ENCODE results near the gene TGFB1.
"Not testable (repeated sequence)": the region's sequence is repeated elsewhere in the genome, so short reads cannot be mapped to it uniquely, and the experiment has no call there.

Gene TGFB1

DNA sequence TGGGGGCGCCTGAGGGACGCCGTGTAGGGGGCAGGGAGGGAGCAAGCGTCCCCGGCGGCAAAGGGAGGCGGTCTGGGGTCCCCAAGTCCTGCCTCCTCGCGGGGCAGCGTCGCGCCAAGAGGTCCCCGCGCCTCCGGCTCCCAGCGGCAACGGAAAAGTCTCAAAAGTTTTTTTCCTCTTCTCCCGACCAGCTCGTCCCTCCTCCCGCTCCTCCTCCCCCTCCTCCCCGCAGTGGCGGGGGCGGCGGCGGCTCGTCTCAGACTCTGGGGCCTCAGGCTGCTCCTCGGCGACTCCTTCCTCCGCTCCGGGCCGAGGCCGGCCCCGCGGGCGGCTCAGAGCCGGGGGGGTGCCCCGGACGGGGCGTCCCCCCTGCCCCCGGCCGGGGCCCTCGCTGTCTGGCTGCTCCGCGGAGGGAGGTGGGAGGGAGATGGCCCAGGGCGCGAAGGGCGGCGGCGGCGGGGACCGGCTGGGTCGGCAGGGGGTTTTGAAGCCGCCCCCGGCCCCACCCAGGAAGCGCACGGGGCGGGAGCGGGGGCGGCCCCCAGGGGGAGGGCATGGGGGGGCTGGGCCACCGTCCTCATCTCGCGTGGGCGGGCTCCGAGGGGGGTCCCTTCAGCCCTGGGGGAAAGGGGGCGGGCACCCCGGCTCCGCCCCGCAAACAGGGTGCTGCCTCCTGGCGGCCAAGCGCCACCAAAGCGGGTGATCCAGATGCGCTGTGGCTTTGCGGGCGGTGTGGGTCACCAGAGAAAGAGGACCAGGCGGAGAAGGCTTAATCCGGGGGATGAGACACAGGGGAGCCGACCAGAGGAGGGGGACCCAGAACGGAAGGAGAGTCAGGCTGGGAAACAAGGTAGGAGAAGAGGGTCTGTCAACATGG, at the start of gene TGFB1:
TGFB1 (minus strand) TSS at position 457 of the 877 bp plus-strand sequence. CDS start 878 bp downstream, outside the sequence.
- peak; percentile 96 for DNase-seq

DNA sequence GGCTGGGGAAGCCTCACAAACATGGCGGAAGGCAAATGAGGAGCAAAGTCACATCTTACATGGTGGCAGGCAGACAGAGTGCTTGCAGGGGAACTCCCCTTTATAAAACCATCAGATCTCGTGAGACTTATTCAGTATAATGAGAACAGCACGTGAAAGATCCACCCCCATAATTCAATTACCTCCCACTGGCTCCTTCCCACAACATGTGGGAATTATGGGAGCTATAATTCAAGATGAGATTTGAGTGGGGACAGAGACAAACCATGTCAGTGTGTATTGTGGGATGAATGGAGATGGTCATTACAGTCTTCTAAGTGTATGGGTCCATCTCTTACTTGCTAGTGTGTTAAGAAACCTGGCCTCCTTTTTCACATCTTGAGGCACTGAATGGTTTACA, 48.3 kb upstream of the TGFB1 start:
- no peak for DNase-seq

DNA sequence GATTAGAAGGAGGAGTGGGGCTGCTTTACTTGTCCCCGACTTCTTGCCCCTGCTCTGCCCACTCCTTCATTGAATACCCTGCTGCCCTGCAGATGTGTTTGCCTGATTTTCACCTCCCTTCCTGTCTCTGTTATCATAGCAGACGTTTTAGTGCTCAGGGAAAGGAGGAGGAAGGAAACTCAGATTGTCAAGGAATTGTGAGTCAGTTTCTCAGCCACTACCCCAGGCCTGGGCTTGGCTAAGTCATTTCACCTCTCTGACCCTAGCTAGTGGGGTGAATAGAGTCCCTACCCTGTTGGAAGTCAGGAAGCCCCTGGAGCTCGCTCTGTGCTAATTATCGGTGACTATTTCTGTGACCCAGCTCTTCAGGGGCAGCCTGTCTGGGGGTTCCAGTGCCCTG, 47.8 kb upstream of the TGFB1 start:
- DNase-seq = no peak

- DNase-seq = no peak
Measured at GRCh38 chr19:41399525-41399924, 45.8 kb upstream of the TGFB1 start.

GRCh38 chr19:41399091-41399490, 45.4 kb upstream of the TGFB1 start:
- DNase-seq = no peak

DNA sequence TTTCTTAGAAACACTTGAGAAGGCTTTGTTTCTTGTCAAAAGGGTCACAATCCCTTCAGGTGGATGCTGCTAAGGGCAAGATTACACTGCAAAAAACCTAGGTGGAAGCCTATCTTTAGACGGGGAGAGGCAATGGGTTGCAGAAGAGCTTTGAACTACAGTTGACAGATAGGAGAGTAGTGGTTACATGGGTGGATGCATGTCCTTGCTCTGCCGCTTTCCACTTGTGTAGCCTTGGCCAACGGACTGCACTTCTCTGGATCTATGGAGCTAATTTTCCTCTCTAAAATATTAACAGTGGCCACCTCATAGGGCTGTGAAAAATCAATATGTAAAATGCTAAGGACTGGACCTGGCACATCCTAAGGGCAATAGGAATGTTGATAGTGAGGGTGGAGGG, 44.9 kb upstream of the TGFB1 start:
- DNase-seq = no peak

DNA sequence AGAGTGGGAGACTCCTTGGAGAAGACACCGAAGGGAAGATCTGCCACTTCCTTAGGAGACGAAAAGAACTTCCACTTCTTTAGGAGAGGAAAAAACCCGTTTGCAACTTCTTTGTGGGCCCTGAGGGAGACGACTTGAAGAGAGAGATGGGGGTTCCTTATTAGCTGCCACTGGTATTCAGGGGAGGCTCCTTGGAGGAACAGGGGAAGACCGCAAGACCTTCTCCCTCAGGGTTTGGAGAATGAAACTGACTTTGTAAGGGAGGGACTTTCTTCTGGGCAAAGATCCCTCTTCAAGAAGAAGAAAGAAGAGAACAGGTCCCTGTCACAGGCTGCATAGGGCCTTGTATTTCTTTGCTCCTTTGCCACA, 44.3 kb upstream of the TGFB1 start:
- DNase-seq = no peak

DNA sequence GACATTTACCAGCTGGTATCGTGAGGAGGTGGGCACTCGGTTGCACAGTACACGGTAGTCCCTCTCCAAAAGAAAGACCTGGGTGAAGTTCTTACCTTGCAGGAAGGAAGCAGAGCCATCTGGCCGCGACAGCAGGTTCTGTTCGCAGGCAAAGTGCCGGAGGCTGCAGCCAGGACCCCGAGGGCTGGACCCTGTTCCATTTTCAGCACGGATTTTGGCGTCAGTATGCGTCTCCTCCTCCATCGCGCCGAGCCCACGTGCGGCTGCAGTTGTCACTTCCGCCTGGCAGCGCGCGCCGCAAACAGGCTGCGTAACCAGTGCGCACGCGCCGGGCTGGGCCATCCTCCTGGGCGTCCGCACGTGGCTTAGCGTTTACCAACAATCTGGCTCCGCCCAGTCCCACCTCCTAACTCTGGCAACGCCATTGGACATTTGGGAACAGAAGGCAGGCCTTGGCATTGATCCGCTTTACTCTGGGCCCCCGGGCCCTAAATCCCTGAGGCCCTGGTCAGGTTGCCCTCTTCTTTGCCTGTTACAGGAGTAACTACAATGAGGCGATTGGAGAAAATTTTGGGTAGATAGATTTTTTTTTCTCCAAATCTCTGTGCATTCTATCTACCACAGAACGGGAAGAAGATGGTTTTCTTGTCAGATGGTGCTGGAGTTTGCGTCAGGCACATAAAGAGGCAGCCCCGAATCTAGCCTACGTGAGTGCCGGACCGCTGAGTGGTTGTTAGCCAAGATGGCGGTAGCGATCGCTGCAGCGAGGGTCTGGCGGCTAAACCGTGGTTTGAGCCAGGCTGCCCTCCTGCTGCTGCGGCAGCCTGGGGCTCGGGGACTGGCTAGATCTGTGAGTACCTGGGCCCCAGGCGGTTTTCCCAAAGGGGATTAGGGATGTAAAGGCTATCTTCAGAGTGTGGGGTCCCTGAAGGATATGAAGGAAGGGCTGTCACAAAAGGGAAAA, 43.6 kb upstream of the TGFB1 start, which contains the start of the genes BCKDHA and EXOSC5:
BCKDHA (plus strand) TSS at position 733 of the 964 bp plus-strand sequence; CDS start at position 743, 10 bp downstream.
EXOSC5 (minus strand) TSS at position 274 of the 964 bp plus-strand sequence; CDS start at position 243, 31 bp downstream.
- DNase-seq = peak; percentile 100

DNA sequence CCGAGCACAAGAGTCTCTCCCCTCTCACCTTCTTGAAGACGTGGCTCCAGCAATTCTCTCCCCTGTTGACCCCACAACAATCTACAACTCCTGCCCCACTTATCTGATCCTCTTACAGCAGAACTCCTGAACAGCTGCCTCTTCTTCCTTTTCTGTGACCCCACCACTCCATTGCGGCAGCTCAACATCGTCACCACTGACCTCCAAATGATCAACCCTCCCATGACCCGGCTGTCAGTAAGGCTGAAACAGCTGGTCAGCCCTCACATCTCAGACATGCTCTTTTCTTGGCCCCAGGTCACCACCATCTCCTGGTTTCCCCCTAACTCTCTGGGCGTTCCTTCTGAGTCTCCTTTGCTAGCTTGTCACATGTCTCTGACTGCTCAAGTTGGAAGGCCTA, 41.6 kb upstream of the TGFB1 start:
- DNase-seq = no peak

DNA sequence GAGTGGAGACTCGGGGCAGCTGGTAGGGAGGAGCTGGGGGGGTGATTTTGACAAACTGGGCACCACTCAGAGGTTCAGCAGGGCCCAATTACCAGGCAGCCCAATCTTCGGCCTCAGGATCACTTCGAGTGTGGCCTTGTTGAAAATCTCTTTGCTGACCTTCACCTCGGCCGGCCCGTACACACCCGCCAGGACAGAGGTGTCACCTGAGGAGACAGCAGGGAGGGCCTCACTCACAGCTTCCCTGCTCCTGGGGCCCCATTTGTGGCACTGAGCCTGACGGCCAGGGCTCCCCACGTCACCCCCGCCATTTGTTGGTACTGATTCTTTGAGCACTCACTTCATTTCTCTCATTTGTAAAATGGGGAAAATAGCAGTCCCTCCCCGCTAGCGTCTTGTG, 39.1 kb upstream of the TGFB1 start:
- DNase-seq = no peak

DNA sequence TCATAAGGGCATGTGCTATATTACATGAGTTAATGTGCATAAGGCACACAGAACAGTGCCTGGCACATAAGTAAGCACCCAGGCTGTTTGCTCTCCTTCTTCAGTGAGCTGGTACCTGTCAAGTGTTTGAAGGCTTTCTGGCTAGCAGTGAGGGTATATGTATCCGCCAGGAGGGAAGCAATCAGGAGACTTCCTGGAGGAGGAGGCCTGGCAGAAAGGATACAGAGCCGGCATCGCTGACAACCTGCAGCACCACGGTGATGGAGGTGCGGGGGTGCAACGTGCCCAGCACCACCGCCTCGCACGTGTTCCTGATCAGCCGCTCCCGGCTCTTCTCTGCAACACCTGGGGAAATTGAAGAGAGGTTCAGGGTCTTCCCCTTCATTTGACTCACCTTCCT, 37.9 kb upstream of the TGFB1 start:
- no peak for DNase-seq

- no peak for DNase-seq
Measured at GRCh38 chr19:41386442-41386841, 32.7 kb upstream of the TGFB1 start.

DNA sequence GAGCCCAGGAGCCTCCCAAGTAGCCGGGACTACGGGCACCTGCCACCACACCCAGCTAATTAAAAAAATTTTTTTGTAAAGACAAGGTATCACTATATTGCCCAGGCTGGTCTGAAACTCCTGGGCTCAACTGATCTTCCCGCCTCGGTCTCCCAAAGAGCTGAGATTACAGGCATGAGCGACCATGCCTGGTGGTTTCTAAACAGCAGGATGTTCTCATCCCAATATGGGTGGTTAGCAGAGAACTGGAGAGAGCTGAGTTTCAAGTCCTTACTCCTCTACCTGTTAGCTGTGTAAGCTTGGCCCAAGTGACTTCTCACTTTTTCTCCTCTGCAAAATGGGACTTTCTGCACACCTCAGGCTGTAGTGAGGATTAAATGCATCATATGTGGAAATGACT, 30.6 kb upstream of the TGFB1 start:
- no peak for DNase-seq

GRCh38 chr19:41381536-41381935, 27.8 kb upstream of the TGFB1 start:
- not testable (repeated sequence) for DNase-seq

GRCh38 chr19:41377977-41378709, 24.4 kb upstream of the TGFB1 start:
- DNase-seq = no peak

- DNase-seq = no peak
Measured at GRCh38 chr19:41376998-41377365, 23.3 kb upstream of the TGFB1 start.

DNA sequence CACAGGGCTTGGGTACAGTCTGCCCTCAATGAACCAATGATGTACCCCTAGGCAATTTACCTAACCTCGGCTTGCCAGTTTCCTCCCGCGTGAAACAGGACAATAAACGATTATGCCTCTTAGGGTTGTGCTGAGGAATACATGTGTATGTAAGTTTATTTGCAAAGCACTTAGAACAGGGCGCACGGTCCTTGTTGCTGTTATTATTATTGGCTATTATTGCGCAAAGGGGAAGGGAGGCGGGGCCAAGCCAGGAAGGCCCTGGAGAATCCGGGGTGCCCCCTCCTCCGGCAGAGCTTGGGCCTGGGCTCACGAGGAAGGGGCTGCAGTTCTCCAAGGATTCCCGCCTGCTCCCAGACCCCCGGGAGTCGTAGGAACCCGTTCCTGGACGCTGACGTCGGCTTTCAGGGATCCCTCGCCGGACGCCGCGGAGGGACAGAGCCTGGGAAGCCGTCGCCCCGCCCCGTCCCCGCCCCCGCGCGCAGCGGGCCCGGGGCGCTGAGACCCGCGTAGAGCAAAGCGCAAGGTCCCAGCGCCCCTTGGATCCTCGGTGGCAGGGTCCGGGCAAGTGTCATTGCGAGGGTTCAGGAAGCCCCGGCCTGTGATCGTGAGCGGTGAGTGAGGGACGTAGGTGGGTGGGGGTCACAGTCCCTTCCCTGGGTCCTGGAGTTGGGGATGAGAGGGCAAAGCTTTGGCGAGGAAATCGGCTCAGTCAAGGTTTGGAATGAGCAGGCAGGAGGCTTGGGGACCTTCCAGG, 22.7 kb upstream of the TGFB1 start, which contains the start of gene TMEM91:
TMEM91 (plus strand) TSS at position 293 of the 757 bp plus-strand sequence. CDS start 1,777 bp downstream, outside the sequence.
- no peak for DNase-seq

DNA sequence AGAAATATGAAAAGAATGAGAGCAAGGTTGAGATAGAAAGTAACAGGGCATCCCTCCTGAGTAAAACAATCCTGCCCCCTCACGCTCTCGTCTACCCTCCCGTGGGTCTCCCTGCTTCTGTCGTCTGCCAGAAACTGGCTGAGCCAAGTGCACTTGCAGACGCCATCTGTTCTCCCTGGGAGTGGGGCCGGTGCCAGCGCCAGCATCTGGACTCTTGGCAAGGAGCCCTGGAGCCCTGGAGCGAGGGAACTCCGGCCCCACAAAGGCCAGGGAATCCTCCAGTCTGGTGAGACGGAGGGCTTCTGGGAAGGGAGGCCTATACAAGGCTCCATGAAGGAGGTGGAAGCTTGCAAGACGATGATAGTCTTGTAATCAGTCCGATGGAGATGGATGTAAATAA, 20.3 kb upstream of the TGFB1 start:
- no peak for DNase-seq

GRCh38 chr19:41372501-41372900, 18.8 kb upstream of the TGFB1 start:
- DNase-seq = no peak

DNA sequence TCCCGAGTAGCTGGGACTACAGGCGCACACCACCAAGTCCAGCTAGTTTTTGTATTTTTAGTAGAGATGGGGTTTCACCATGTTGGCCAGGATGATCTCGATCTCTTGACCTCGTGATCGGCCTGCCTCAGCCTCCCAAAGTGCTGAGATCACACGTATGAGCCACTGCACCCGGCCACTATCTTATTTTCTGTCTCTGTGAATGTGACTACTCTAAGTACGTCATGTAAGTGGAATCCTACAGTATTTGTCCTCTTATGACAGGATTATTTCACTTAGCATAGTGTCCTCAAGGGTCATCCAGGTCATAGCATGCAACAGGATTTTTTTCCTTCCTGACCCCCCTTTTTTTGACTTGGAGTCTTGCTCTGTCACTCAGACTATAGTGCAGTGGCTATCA, 17.8 kb upstream of the TGFB1 start:
- no peak for DNase-seq

- DNase-seq = not testable (repeated sequence)
Measured at GRCh38 chr19:41371119-41371518, 17.4 kb upstream of the TGFB1 start.

DNA sequence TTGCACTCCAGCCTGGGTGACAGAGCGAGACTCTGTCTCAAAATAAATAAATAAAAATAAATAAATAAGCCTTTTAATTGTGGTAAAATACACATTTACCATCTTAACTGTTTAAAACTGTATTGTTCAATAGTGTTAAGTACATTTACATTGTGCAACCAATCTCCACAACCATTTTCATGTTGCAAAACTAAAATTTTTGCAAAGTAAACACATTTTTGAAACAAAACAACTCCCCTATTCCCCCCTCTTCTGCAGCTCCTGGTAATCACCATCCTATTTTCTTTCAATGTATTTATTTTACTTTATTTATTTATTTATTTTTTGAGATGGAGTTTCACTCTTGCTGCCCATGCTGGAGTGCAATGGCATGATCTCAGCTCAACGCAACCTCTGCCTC, 16.0 kb upstream of the TGFB1 start:
- no peak for DNase-seq

Data from CD4-positive, alpha-beta T cell treated with Interferon gamma for 1 hour (primary cell).